ENCODE data around the gene KRT17. TPM values are rescaled to one million over a fixed set of nuclear protein-coding genes. Genes with fewer than 3 reads are reported as not detected.

The KRT17 gene
- total and polyA plus RNA-seq, 10 of the 15 experiments (the other 5 are each of a cell fraction or from before 2014, with no cell fraction given): 0.47 to 30.0 (median 2.5) TPM

DNA sequence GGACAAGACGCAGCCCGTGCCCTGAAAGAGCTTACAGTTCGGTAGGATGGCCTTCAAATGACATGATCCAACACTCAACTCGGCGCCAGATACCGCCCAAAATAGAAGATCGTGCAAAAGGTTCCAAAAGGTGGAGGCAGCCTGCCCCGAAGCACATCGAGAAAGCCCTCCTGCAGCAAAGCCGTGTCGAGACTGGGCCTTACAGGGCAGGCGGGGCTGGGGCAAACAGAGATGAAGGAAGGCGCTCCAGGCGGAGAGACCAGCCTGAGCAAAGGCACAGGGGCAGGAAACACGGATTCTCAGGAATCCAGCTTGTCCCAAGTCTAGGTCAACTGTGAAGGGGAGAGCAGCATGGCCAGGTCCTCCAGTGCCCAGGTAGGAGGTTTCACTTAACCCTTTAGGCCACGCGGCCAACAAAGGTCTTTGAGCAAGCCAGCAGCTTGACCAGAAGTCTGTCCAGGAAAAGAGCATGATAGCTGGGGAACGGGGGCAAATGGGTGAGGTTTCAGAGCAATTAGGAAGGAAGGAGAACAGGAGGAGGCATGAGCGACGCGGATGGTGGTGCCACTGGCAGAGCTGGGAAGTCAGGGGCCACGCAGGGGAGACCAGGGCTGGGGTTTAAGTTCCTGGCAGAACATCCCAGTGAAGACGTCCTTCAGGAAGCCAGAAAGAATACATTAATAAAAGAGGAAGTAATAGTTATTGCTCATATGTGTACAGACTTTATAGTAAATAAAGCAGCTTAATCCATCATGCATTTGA lies 43.1 kb upstream of the KRT17 start (continued):
- TF ChIP-seq RB1 (IDR thresholded peaks at IDR 0.05; ENCODE audit: borderline replicate concordance): 0 out of 2 replicates have a peak, but pooled peaks have one; percentile 8
- TF ChIP-seq ZNF207 (IDR thresholded peaks at IDR 0.05; ENCODE audit: borderline replicate concordance): no peak
- TF ChIP-seq POLR2A (IDR thresholded peaks at IDR 0.05; ENCODE audit: low read depth, low read length): no peak
- TF ChIP-seq, protein P1, sequence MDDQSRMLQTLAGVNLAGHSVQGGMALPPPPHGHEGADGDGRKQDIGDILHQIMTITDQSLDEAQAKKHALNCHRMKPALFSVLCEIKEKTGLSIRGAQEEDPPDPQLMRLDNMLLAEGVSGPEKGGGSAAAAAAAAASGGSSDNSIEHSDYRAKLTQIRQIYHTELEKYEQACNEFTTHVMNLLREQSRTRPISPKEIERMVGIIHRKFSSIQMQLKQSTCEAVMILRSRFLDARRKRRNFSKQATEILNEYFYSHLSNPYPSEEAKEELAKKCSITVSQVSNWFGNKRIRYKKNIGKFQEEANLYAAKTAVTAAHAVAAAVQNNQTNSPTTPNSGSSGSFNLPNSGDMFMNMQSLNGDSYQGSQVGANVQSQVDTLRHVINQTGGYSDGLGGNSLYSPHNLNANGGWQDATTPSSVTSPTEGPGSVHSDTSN (IDR thresholded peaks at IDR 0.05; ENCODE audit: insufficient replicate concordance, low read depth, low read length): no peak
- no peak for TF ChIP-seq BMI1 (IDR thresholded peaks at IDR 0.05; ENCODE audit: borderline replicate concordance)
- TF ChIP-seq BHLHE40 (IDR thresholded peaks at IDR 0.05; ENCODE audit: borderline replicate concordance in 1 of 2, low read depth in 2 of 2, low read length in 1 of 2): no peak
- no peak for TF ChIP-seq YBX1 (IDR thresholded peaks at IDR 0.05)
- TF ChIP-seq, protein P2, sequence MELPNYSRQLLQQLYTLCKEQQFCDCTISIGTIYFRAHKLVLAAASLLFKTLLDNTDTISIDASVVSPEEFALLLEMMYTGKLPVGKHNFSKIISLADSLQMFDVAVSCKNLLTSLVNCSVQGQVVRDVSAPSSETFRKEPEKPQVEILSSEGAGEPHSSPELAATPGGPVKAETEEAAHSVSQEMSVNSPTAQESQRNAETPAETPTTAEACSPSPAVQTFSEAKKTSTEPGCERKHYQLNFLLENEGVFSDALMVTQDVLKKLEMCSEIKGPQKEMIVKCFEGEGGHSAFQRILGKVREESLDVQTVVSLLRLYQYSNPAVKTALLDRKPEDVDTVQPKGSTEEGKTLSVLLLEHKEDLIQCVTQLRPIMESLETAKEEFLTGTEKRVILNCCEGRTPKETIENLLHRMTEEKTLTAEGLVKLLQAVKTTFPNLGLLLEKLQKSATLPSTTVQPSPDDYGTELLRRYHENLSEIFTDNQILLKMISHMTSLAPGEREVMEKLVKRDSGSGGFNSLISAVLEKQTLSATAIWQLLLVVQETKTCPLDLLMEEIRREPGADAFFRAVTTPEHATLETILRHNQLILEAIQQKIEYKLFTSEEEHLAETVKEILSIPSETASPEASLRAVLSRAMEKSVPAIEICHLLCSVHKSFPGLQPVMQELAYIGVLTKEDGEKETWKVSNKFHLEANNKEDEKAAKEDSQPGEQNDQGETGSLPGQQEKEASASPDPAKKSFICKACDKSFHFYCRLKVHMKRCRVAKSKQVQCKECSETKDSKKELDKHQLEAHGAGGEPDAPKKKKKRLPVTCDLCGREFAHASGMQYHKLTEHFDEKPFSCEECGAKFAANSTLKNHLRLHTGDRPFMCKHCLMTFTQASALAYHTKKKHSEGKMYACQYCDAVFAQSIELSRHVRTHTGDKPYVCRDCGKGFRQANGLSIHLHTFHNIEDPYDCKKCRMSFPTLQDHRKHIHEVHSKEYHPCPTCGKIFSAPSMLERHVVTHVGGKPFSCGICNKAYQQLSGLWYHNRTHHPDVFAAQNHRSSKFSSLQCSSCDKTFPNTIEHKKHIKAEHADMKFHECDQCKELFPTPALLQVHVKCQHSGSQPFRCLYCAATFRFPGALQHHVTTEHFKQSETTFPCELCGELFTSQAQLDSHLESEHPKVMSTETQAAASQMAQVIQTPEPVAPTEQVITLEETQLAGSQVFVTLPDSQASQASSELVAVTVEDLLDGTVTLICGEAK (IDR thresholded peaks at IDR 0.05; ENCODE audit: borderline replicate concordance): 0 out of 2 replicates have a peak, but pooled peaks have one; percentile 36
- peak in 1 of 2 experiments; percentile 39; a peak in 2 of 4 replicates for TF ChIP-seq IKZF2 (IDR thresholded peaks at IDR 0.05)
- TF ChIP-seq, protein P3, sequence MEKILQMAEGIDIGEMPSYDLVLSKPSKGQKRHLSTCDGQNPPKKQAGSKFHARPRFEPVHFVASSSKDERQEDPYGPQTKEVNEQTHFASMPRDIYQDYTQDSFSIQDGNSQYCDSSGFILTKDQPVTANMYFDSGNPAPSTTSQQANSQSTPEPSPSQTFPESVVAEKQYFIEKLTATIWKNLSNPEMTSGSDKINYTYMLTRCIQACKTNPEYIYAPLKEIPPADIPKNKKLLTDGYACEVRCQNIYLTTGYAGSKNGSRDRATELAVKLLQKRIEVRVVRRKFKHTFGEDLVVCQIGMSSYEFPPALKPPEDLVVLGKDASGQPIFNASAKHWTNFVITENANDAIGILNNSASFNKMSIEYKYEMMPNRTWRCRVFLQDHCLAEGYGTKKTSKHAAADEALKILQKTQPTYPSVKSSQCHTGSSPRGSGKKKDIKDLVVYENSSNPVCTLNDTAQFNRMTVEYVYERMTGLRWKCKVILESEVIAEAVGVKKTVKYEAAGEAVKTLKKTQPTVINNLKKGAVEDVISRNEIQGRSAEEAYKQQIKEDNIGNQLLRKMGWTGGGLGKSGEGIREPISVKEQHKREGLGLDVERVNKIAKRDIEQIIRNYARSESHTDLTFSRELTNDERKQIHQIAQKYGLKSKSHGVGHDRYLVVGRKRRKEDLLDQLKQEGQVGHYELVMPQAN (conservative IDR thresholded peaks at IDR 0.05): no peak
- TF ChIP-seq SMAD5 (IDR thresholded peaks at IDR 0.05; ENCODE audit: low read depth): no peak
- 0 out of 2 replicates have a peak, but pooled peaks have one; percentile 10 for TF ChIP-seq ATF7 (IDR thresholded peaks at IDR 0.05; ENCODE audit: low read depth)
- no peak for TF ChIP-seq KAT2A (conservative IDR thresholded peaks at IDR 0.05; ENCODE audit: control insufficient read depth, low read depth, low read length)
- no peak for TF ChIP-seq MYC (IDR thresholded peaks at IDR 0.05; ENCODE audit: insufficient read depth, insufficient read length, insufficient replicate concordance, low read length, severe bottlenecking)
- TF ChIP-seq TCF12 (IDR thresholded peaks at IDR 0.05; ENCODE audit: low read depth, low read length): no peak
- no peak for TF ChIP-seq E4F1 (IDR thresholded peaks at IDR 0.05; ENCODE audit: borderline replicate concordance, partially characterized antibody)
- no peak for TF ChIP-seq MXI1 (IDR thresholded peaks at IDR 0.05; ENCODE audit: low read depth, low read length)
- no peak for TF ChIP-seq HDAC2 (IDR thresholded peaks at IDR 0.05)
